Inflammatory macrophage treated with lipopolysaccharide for 1 hour (primary cell): ENCODE data around the gene RNF166.
A peak's percentile ranks its signal among the peaks of the same experiment; 100 is the strongest.
"Not testable (repeated sequence)": the region's sequence is repeated elsewhere in the genome, so short reads cannot be mapped to it uniquely, and the experiment has no call there.

ENCODE experiments used
- DNase-seq, 2 donors: peaks; one replicate each; pipeline ENCODE4 v3.0.0-alpha.2; 2020 to 2022

Gene RNF166

DNA sequence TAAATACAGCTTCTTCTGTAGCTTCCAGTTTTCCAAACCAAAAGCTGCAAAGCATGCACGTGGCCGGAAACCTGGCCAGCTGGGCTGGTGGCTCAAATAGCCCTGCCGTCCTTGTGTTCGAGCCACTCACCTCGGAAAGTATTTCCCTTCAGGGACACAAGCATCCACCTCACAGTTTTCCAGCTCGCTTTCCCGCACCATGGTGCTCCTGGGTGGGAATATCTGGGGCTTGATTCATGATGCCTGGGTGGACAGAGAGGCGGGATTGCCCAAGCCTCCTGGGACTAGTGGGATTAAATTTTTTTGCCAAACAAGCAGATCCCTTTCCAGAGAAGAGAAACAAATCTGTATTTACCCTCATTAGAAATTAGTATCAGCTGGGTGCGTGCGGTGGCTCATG, 36.2 kb downstream of the RNF166 start:
- DNase-seq: no peak

DNA sequence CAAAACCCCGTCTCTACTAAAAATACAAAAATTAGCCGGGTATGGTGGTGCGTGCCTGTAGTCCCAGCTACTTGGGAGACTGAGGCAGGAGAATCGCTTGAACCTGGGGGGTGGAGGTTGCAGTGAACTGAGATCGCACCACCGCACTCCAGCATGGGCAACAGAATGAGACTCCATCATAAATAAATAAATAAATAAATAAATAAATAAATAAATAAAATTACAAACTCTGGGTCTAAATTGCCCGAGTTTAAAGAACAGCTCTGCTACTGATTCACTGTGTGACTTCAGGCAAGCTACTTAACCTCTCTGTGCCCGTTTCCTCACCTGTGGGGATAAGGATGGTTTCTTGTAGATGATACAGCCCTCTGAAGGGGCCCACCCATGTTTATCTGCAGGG, 36.7 kb downstream of the RNF166 start:
- not testable (repeated sequence) for DNase-seq

DNA sequence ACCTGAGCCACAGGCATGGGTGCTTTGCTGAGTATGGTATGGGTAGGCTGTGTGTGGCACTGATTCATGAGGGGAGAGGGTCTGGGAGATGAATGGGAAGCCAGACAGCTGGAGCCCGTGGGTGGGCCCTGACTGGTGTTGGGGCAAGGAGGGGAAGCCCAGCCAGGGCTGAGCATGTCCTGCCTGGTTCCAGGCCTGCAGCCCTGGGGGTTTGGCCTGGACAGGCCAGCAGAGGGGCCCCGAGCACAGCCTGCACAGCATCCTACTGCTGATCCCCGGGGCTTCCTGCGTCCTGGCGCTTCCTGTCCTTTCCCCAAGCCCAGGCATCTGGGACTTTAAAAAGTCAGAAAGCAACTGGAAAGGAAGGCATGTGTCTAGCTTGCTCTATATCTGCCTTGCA, 38.7 kb downstream of the RNF166 start:
- peak in 1 of 2 donors; percentile 40 for DNase-seq

DNA sequence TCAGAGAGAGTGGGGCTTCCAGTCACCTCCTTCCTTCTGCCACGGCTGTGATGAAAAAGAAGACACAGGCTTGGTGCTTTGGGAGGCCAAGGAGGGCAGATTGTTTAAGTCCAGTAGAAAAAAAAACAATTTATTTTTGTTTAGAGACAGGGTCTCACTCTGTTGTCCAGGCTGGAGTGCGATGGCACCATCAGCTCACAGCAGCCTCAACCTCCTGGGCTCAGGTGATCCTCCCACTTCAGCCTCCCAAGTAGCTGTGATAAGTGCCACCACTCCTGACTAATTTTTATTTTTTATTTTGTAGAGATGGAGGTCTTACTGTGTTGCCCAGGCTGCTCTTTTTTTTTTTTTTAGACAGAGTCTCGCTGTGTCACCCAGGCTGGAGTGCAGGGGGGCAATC, 40.6 kb downstream of the RNF166 start:
- no peak for DNase-seq

DNA sequence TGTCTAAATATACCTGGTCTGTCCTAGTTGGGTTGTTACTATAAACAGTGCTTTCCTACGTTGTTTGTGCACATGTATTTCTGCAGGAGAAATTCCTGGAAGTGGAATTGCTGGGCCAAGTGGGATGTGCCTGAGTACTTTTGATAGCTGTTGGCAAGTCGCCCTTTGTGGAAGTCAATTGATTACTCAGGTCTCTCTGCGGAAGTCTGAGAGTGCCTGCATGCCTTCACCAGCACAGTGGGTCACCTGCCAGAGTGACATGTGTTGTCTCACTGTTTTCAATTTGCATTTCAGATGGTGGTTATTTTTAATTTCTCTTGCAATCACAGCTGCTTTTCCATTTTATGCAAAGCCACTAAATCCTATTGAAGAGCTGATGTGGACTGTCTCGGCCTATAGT, 41.1 kb downstream of the RNF166 start:
- no peak for DNase-seq

DNA sequence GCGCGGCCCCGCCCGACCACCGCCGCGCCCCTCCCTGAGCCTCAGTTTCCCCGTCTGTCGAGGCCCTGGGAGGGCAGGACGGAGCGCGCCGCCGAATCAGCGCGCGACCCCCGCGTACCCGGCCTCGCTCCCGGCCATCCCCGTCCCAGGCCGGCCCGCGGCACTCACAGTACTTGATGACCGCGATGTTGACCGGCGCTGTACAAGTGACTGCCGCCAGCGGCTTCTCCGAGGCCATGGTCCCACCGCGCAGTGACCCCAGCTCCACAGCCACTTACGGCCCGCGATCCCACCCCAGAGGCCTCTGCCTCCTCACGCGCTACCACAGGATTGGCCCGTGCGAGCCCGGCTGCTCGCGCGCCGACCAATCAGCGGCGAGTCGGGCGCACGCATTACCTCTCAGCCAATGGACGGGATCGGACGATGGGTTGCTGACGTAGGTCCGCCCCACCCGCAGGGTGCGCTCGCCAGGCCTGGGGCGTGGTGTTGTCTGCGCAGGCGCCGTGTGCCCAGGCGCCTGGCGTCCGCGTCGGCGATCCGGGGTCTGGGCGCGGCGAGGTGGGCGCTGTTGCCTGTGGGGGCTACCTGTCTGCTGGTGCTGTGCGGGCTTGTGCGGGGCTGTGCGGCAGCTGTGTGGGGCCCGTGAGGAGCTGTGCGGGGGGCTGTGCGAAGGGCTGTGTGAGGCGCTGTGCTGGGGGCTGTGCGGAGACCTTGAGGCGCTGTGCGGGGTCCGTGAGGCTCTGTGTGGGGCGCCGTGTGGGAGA, 43.2 kb downstream of the RNF166 start, which contains the start of gene MVD:
MVD (minus strand) TSS at position 249 of the 764 bp plus-strand sequence; CDS start at position 238, 11 bp downstream.
- peak; percentile 96 to 98 for DNase-seq

DNA sequence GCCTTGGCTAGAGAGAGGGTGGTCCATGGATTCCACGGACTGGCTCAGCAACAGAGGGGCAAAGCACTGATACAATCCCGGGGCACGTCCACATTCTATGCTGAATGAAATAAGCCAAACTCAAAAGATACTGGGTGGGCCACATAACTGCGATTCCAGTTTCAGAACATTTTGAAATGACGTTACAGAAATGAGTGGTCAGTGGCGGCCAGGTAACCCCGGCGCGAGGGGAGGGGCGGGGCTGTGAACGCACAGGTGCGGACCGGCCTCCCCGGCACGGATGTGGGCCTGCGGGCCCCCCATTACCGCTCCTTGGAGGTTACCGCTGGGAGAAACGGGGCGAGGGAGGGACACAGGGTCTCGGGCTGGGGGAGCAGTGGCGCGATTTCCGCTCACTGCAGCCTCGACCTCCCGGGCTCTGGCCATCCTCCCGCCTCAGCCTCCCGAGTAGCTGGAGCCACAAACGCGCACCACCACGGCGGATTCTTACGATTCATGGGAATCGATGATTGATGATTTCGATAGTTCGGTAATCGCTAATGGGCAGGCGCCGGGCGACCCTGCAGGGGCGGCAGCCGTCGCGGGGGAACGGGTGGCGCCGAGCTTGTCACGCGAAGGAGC, 43.9 kb downstream of the RNF166 start:
- DNase-seq: no peak

DNA sequence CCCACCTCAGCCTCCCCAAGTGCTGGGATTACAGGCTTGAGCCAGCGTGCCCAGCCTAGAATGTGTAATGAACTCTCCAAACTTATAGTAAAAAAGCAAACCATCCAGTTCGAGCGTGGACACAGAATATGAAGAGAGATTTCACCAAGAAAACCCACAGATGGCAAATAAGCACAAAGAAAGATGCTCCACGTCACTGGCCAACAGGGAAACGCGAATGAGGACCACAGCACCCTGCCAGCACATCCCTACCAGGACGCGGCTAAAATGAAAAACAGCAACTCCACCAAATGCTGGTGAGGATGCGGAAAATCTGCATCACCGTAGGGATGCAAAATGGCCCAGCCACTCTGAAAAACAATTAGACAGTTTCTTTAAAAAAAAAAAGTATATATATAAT, 44.7 kb downstream of the RNF166 start:
- DNase-seq: no peak

DNA sequence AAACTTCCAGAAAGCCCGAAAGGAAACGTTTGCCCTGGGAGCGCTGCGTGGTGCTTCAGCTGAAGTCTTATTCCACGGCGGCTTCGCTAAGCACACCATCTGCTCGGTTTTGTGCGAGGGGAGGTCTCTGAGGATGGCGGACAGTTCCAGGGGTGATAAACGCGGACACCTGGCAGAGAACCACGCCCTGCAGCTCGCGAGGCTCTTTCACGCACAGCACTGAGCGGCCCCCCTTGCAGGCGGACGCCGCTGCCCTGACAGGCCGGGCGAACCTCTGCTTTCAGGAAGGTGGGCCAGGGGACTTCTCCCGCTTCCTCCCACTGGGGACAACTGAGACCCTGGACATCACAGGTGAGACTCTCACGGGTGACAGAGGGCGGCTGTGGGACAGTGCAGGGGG, 47.0 kb downstream of the RNF166 start:
- no peak for DNase-seq

DNA sequence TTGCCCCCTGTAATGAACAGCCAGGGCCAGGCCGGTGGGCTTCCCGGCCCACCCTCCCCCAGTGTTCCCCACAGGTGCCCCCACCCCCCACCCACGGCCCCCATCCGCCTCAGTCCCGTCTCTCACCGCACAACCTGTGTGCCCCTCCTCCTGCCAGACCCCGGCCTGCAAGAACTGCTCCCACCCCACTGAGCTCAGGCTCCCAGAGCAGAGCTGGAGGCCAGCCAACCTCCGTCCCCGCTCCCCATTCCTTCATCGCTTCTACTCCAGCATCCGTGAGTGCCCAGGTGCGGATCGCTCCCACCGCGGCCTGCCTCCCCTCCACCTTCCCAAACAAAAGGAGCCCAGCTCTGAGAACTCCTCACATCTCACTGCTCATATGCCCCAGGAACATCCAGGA, 47.5 kb downstream of the RNF166 start:
- no peak for DNase-seq

DNA sequence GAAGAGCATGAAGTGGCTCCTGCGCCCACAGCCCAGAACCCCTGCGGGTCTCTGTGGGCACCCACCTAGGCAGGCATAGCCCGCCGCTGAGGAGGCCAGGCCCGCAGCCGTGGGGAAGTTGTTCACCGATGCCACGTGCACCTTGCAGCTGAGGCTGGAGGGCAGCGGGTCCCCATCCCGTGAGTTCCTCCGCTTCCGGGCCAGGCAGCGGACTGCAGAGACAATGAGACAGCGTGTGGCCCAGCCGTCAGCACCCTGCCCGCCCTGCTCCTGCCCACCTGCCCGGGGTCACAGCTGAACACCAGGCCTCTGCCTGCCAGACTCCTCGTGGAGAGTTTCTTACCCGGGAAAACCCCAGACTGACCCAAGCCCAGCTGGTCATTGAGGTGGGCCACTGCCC, 48.8 kb downstream of the RNF166 start:
- DNase-seq: no peak

DNA sequence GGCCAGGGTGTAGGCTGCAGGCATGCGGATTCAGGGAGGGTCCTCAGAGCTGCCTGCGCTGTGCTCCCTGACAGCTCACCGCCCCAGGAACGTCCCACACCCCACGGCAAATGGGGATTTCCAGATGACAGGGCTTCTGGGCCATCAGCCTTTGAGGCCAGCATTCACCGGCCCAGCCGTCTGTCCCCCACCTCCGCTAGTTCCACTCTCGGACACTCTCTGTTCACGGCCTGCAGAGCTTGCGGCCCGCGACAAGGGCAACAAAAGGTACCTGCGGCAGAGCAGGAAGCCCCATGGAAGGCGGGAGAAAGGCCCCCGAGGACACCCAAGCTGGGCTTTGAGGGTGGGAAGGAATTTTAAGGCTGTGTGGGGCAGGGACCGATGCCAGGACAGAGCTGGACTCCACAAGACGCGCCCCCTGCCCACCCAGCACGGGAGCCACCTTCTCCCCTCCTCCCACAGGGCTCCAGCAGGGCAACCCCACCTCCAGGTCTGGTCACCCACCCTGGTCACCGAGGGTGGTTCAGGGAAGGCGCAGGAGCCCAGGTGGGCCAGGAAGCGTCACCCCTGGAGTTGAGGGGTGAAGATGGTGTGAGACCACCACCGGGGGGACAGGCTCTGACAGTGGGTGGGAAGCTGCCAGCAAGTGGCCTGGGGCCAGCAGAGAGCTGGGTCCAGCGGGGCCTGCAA, 49.8 kb downstream of the RNF166 start:
- no peak for DNase-seq

DNA sequence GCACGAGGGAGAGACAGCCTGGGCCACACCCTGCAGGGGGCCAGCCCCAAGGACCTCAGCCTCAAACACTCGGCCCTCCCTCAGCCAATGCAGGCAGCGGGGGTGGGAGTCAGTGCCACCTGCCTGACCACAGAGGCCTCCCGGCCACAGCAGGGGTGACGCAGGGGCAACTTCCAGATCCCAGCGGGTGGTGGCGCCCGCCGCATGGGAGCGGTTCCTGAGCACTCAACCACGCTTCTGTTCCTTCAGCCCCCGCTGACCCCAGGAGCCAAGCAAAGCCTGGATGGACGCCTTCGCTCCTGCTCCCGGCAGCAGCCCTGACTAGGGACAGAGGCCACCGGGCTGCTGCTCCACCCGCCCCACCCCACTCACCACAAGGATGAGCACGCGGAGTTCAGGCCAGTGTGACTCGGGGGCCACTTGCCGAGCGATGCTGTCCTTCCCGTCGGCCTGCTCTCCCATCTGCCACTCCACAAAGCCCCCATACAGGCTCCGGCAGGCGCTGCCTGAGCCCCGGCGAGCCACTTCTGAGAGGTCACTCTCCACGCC, 50.4 kb downstream of the RNF166 start:
- DNase-seq: no peak

DNA sequence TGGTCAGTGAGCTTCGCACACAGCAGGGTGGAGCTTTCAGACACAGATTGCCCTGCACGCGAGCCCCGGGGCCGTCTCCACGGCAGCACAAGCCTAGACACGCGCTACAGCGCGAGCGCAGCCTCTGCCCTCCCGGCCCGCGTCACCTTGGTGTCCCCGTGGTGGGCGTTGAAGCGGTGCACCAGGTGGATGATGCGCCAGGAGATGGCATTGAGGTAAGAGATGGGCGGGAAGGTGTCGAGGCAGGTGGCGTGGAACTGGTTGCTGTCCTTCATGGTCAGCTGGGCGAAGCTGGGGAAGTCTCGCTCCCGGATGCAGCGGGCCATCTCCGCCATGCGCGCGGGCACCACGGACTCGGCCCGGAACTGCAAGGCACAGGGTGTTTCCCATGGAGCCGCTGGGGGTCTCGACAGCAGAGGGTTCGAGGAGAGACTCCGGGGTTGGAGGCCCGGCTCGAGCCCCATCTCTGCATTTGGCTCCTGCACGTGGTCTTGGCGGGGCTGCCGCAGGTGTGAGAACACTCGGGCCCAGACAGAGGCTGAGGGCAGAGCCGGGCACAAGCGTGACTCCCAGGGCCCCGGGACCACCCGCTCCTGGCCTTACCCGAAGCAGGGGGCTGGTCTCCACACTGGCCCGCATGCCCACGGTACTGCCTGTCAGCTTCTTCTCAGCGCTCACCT, 51.0 kb downstream of the RNF166 start:
- no peak for DNase-seq

DNA sequence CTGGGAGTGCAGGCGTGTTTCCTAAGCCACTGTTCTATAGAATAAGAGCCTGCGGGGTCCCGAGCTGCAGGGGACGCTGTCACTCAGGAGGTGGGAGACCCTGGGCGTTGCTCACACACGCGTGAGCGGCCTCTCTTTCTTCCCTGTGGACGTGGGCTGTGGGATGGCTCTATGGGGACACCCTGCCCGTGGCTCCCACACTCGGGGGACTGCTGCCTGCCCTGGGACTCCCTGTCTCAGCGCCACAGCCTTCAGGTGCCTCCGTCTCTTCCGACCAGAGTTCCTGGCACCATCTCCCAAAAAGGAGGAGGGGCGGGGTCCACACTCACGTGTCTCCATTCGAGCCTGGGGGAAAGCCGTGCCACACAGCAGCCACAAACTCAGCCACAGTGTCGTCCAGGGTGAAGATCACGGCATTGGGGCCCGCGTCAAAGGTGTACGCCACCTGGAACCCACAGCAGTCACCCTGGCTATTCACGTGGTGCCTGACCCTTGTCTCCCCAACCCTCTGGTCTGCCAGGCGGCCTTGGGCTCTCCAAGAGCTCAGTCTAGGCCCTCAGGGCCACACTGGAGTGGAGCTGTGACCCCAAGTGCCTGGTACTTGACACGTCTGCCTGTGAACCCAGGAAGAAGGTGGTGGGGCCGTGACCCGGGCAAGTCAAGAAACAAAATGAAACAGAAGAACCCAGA, 51.7 kb downstream of the RNF166 start:
- no peak for DNase-seq

DNA sequence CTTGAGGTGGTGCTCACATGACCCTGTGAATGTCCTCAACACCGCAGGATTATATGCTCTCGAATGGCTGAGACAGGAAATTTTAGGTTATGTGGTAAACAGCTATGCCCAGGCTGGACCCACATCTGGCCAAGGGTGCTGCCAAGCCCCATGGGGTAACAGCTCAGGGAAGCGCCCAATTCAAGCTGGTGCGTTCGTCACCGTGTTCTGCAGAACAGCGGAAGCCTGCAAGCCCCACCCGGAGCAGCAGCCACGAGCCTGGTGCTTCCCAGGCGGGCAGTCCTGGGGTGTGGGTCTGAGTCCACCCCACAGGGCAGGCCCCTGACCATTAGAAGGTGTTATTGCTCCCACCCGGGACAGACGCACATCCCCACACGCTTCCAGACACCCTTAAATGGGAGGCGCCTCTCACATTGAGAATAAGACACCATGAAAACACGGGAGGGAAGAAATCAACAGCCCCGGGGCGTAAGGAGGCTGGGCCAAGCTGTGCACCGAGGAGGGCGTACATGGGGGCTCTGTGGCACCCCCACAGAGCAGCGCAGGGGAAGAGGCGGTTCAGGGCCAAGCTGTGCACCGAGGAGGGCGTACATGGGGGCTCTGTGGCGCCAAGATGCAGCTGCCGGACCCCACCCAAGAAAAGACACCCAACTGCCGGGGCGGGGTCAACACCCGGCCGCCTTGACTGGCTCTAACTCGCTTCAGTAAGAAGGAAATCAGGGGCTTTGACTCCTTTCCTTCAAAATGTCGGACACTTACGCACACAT, 52.4 kb downstream of the RNF166 start:
- DNase-seq: no peak

DNA sequence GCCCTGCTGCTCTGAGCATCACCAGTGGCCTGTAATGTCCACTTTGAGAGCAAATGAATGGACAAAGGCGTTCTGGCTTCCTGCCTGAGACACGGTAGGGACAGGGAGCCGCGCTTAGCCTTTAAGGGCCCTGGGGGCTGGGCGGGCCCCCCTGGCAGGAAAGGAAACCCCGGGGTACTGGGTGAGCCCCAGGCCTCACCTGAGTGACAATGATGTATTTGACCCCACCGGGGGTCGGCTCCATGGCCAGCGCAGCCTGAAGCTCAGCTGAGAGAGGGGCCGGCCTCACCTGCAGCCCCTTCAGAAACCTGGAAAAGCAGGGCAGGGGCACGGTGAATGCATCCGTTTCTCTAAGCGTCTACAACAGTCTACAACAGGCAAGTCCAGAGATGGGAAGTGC, 53.1 kb downstream of the RNF166 start:
- no peak for DNase-seq

DNA sequence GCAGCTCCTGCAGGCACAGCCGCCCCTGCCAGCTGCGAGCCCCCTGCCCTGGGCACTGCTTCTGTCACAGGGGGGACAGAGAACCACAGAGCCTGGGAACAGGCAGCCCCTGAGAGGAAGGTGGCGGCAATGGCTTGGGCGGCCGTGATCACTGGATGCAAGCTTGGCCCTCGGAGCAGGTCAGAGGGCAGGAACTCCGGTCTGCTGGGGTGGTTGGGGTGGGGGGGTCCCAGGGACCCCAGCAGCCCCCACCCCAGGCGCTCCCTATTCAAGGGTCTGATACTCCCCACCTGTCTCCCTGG, 53.5 kb downstream of the RNF166 start:
- DNase-seq: no peak

DNA sequence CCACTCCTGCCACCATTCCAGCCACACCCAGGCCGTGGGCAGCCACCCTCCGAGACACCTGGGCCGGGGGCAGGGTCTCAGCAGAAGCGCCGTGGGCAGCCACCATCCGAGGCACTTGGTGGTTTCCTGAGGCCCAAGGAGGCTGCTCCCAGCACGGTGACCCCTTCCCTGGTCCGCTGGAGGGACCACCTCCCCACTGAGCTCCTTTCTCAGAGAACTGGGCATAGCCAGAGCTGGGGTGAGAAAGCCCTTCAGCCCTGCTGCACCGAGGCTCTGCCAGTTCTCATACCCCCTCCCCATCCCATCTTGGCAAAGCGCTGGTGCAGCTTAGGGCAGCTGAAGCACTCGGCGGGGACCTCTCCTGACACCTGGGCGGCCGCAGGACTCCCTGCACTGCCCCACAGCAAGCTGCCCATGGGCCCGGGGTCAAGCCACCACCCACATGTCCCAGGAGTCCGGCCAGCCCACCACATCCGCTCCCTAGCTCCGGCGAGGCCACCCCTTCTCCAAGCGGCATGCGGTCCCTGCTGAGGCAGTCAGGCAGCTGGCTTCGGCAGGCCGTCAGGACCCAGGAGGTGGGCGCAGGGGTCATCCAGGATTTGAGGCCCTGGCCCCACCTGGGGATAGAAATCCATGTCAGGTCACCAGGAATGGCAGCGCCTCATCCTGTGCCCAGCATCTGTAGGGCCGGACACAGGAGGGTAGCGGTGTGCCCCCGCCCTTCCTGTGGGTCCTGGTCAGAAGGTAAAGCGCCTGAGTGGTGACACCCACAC, 54.0 kb downstream of the RNF166 start:
- DNase-seq: no peak

DNA sequence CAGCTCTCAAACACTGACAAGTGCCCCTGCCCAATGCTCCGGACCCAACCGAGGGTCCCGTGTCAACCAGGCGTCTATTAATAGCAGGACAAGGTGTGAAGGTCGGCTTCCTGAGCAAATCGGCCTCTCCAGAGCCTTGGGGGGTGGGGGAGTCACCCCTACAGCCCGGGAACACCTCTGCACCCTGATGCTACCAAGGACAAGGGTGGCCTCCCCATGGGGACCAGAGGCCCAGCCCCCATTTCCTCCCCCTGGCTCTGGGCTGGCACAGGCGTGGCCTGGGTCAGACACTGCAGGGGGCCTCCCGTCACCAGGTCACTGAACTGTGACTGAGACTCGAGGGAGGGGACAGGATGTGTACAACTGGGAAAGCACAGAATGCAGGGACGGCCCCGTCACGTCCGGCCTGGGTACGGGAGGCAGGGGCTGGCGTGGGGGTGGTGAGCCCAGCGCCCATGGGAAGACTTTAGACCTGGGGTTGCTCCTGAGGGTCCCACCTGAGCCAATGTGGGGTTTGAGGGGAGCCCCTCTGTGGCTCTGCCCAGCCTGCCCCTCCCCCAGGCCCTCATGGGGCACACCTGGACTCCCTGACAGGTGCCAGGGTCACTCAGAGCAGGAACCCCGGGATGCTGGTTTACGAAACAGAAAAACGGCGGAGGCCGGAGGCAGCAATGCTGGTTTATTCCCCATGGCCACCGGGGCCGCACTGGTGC, 54.8 kb downstream of the RNF166 start:
- peak; percentile 92 to 94 for DNase-seq
